Suprapubic skin (tissue), 4 donors: ENCODE measurements around the gene GAB1. TPM values are rescaled to one million over a fixed set of nuclear protein-coding genes. Genes with fewer than 3 reads are reported as not detected.

Experiments
- DNase-seq, 2 donors: peaks; one replicate each; pipeline ENCODE4 v3.0.0-alpha.2; 2019; ENCODE audit warnings: low spot score in 2 of 2
- H3K27ac ChIP-seq: fragments of 200-600 bp; sonication (generic); one replicate; pipeline ENCODE4 v1.5.1; 2019
- H3K27me3 ChIP-seq: fragments of 200-600 bp; sonication (generic); one replicate; pipeline ENCODE4 v1.5.1; 2019
- H3K36me3 ChIP-seq: fragments of 200-600 bp; sonication (generic); one replicate; pipeline ENCODE4 v1.5.1; 2019
- H3K4me1 ChIP-seq: fragments of 200-600 bp; sonication (generic); one replicate; pipeline ENCODE4 v1.5.1; 2019
- H3K4me3 ChIP-seq: fragments of 200-600 bp; sonication (generic); one replicate; pipeline ENCODE4 v1.5.1; 2019; ENCODE audit warnings: mild to moderate bottlenecking
- H3K9me3 ChIP-seq: fragments of 200-600 bp; sonication (generic); one replicate; pipeline ENCODE4 v1.5.1; 2019
- CTCF ChIP-seq, 2 donors: fragments of 200-600 bp in 1 of 2; fragments of 450-650 bp in 1 of 2; sonication (generic) in 1 of 2; IDR thresholded peaks; one replicate each; pipeline ENCODE4 v1.5.1; 2016 to 2019; ENCODE audit warnings: antibody characterized with exemption in 2 of 2, mild to moderate bottlenecking in 1 of 2, moderate library complexity in 1 of 2
- EP300 ChIP-seq: sonication (generic); formaldehyde crosslinking; IDR thresholded peaks from one replicate; pipeline ENCODE4 v1.6.1; 2017; ENCODE audit warnings: antibody characterized with exemption
- POLR2A ChIP-seq, 2 donors: fragments of 450-650 bp; IDR thresholded peaks; one replicate each; pipeline ENCODE4 v1.6.1; 2017; ENCODE audit warnings: antibody characterized with exemption in 2 of 2, mild to moderate bottlenecking in 2 of 2, moderate library complexity in 2 of 2
- POLR2AphosphoS5 ChIP-seq, 3 donors: sonication (generic); formaldehyde crosslinking; IDR thresholded peaks; one replicate each; pipeline ENCODE4 v1.6.1; 2017; ENCODE audit warnings: antibody characterized with exemption in 3 of 3
- WGBS: methylation state at CpG from one replicate; pipeline ENCODE4 v1.1.5; 2018; 5-methylcytosine and 5-hydroxymethylcytosine counted together
- total RNA-seq, 4 donors: library from RNA; depleted of rRNA; stranded (reverse); fragments of >200 nt; gene quantifications; one replicate each; pipeline ENCODE4 v1.1.0, GENCODE V29; 2016

The GAB1 gene
- total RNA-seq, 4 donors from 2014 or later, result 39.5 to 64.5 (median 46.4) TPM

GRCh38 chr4:143380629-143381028, 44.0 kb downstream of the GAB1 start:
- Histone ChIP-seq H3K27ac (no peak overlapping the region), H3K27me3 (no peaks in the 10 kb centered on the region), H3K4me1 (peaks cover 74% of the 10 kb centered on the region), H3K9me3 (no peaks in the 10 kb centered on the region), H3K36me3 (no peaks in the 10 kb centered on the region), H3K4me3 (no peak overlapping the region)
- TF ChIP-seq CTCF (IDR thresholded peaks at IDR 0.05) (no peak), POLR2A (IDR thresholded peaks at IDR 0.05) (no peak), POLR2AphosphoS5 (IDR thresholded peaks at IDR 0.05) (no peak), EP300 (no peak)
- no peak for DNase-seq
- WGBS, result 90% methylated on average over 3 of the region's 3 CpGs

GRCh38 chr4:143381189-143382118, 44.8 kb downstream of the GAB1 start:
- peak in 1 of 2 donors; percentile 83 for DNase-seq
- peaks cover 66% of the 10 kb centered on the region for H3K4me1 ChIP-seq
- H3K27ac ChIP-seq, result peak overlapping the region; percentile 66
- no peaks in the 10 kb centered on the region for H3K27me3 ChIP-seq
- no peaks in the 10 kb centered on the region for H3K9me3 ChIP-seq
- 42% methylated on average over 8 of the region's 8 CpGs for whole genome bisulfite sequencing
- H3K36me3 ChIP-seq, result no peaks in the 10 kb centered on the region
- TF ChIP-seq EP300 (no peak), POLR2A (IDR thresholded peaks at IDR 0.05) (no peak), POLR2AphosphoS5 (IDR thresholded peaks at IDR 0.05) (no peak), CTCF (IDR thresholded peaks at IDR 0.05) (no peak)
- H3K4me3 ChIP-seq, result no peak overlapping the region

- TF ChIP-seq POLR2AphosphoS5 (IDR thresholded peaks at IDR 0.05), result no peak
- TF ChIP-seq POLR2A (IDR thresholded peaks at IDR 0.05), result no peak
- no peak for TF ChIP-seq EP300
- no peak for TF ChIP-seq CTCF (IDR thresholded peaks at IDR 0.05)
- 30% methylated on average over 4 of the region's 4 CpGs for WGBS
- DNase-seq, result no peak
These were observed 45.9 kb downstream of the GAB1 start for GRCh38 chr4:143382596-143382995.

GRCh38 chr4:143383005-143383574, 46.4 kb downstream of the GAB1 start:
- no peak for TF ChIP-seq CTCF (IDR thresholded peaks at IDR 0.05)
- TF ChIP-seq POLR2AphosphoS5 (IDR thresholded peaks at IDR 0.05), result no peak
- no peak for TF ChIP-seq POLR2A (IDR thresholded peaks at IDR 0.05)
- TF ChIP-seq EP300, result no peak

More at GRCh38 chr4:143382596-143382995, 45.9 kb downstream of the GAB1 start:
- H3K27ac ChIP-seq, result peak overlapping the region; percentile 66
- peaks cover 55% of the 10 kb centered on the region for H3K4me1 ChIP-seq
- no peaks in the 10 kb centered on the region for H3K9me3 ChIP-seq
- peak overlapping the region; percentile 6 for H3K4me3 ChIP-seq
- no peaks in the 10 kb centered on the region for H3K36me3 ChIP-seq
- H3K27me3 ChIP-seq, result no peaks in the 10 kb centered on the region

GRCh38 chr4:143384381-143384994, 47.8 kb downstream of the GAB1 start:
- DNase-seq, result no peak
- H3K9me3 ChIP-seq, result no peaks in the 10 kb centered on the region
- TF ChIP-seq EP300, result no peak
- no peak for TF ChIP-seq CTCF (IDR thresholded peaks at IDR 0.05)
- no peak for TF ChIP-seq POLR2A (IDR thresholded peaks at IDR 0.05)
- no peaks in the 10 kb centered on the region for H3K36me3 ChIP-seq
- 56% methylated on average over 4 of the region's 4 CpGs for WGBS
- H3K4me1 ChIP-seq, result peaks cover 44% of the 10 kb centered on the region
- no peak overlapping the region for H3K4me3 ChIP-seq
- no peak overlapping the region for H3K27ac ChIP-seq
- no peaks in the 10 kb centered on the region for H3K27me3 ChIP-seq

More at GRCh38 chr4:143383005-143383574, 46.4 kb downstream of the GAB1 start:
- Histone ChIP-seq H3K27ac (peak overlapping the region; percentile 66), H3K4me3 (no peak overlapping the region), H3K27me3 (no peaks in the 10 kb centered on the region), H3K36me3 (no peaks in the 10 kb centered on the region), H3K4me1 (peaks cover 50% of the 10 kb centered on the region), H3K9me3 (no peaks in the 10 kb centered on the region)
- DNase-seq, result no peak
